Measurements from ENCODE around the gene CELF2. TPM values are rescaled to one million over a fixed set of nuclear protein-coding genes. Genes with fewer than 3 reads are reported as not detected.
A peak's percentile ranks its signal among the peaks of the same experiment; 100 is the strongest.

The CELF2 gene
- total RNA-seq, 1 donor from 2014 or later: 134 TPM

- Mint-ChIP-seq H3K4me3 (ENCODE audit: low read depth) (peak overlapping the region; percentile 98), H3K27ac (peak overlapping the region; percentile 98), H3K27me3 (ENCODE audit: low read depth) (no peaks in the 10 kb centered on the region), H3K9me3 (no peaks in the 10 kb centered on the region), H3K36me3 (ENCODE audit: low read depth) (peaks cover 16% of the 10 kb centered on the region), H3K4me1 (ENCODE audit: low read depth) (peaks cover 37% of the 10 kb centered on the region)
- DNase-seq (ENCODE audit: low spot score): peak; percentile 62
- intact Hi-C loops (cut with micrococcal nuclease): loop anchor here (1.0 to 5.0 kb wide), 4 partner anchors 13 to 148 kb away; partner anchors contain the start of gene CELF2
Observed at GRCh38 chr10:11164803-11165590, 147.3 kb downstream of the CELF2 start.

GRCh38 chr10:11165591-11166543 lies 148.2 kb downstream of the CELF2 start:
- Mint-ChIP-seq H3K9me3 (no peaks in the 10 kb centered on the region), H3K36me3 (ENCODE audit: low read depth) (peaks cover 16% of the 10 kb centered on the region), H3K27ac (peak overlapping the region; percentile 98), H3K4me1 (ENCODE audit: low read depth) (peaks cover 37% of the 10 kb centered on the region), H3K27me3 (ENCODE audit: low read depth) (no peaks in the 10 kb centered on the region), H3K4me3 (ENCODE audit: low read depth) (peak overlapping the region; percentile 98)
- DNase-seq (ENCODE audit: low spot score): peak; percentile 73
- intact Hi-C loops (cut with micrococcal nuclease): loop anchor here (1.0 to 5.0 kb wide), 3 partner anchors 19 to 149 kb away; partner anchors contain the start of gene CELF2

GRCh38 chr10:11166550-11166949 lies 148.9 kb downstream of the CELF2 start:
- Mint-ChIP-seq H3K4me3 (ENCODE audit: low read depth) (no peak overlapping the region), H3K36me3 (ENCODE audit: low read depth) (peaks cover 13% of the 10 kb centered on the region), H3K27me3 (ENCODE audit: low read depth) (no peaks in the 10 kb centered on the region), H3K27ac (no peak overlapping the region), H3K4me1 (ENCODE audit: low read depth) (peaks cover 33% of the 10 kb centered on the region), H3K9me3 (no peaks in the 10 kb centered on the region)
- DNase-seq (ENCODE audit: low spot score): no peak
- intact Hi-C loops (cut with micrococcal nuclease): loop anchor here (1.0 to 5.0 kb wide), 2 partner anchors 69 to 149 kb away; partner anchors contain the start of gene CELF2

GRCh38 chr10:11167233-11167966 lies 149.7 kb downstream of the CELF2 start:
- no peak for DNase-seq (ENCODE audit: low spot score)
- intact Hi-C loops (cut with micrococcal nuclease): loop anchor here (5.0 kb wide), 1 partner anchor 150 kb away; the partner anchor contains the start of gene CELF2
- Mint-ChIP-seq H3K4me1 (ENCODE audit: low read depth) (peaks cover 25% of the 10 kb centered on the region), H3K27ac (no peak overlapping the region), H3K27me3 (ENCODE audit: low read depth) (no peaks in the 10 kb centered on the region), H3K9me3 (no peaks in the 10 kb centered on the region), H3K4me3 (ENCODE audit: low read depth) (no peak overlapping the region), H3K36me3 (ENCODE audit: low read depth) (peaks cover 13% of the 10 kb centered on the region)

- H3K27ac Mint-ChIP-seq: no peak overlapping the region
- intact Hi-C loops (cut with micrococcal nuclease): loop anchor here (1.0 to 5.0 kb wide), 2 partner anchors 10 to 151 kb away; partner anchors contain the start of gene CELF2
- H3K9me3 Mint-ChIP-seq: no peaks in the 10 kb centered on the region
- no peak for DNase-seq (ENCODE audit: low spot score)
- peaks cover 26% of the 10 kb centered on the region for H3K4me1 Mint-ChIP-seq (ENCODE audit: low read depth)
- H3K27me3 Mint-ChIP-seq (ENCODE audit: low read depth): no peaks in the 10 kb centered on the region
- no peak overlapping the region for H3K4me3 Mint-ChIP-seq (ENCODE audit: low read depth)
- H3K36me3 Mint-ChIP-seq (ENCODE audit: low read depth): peaks cover 13% of the 10 kb centered on the region
Observed at GRCh38 chr10:11168423-11169090, 150.9 kb downstream of the CELF2 start.

GRCh38 chr10:11169976-11170375 lies 152.3 kb downstream of the CELF2 start:
- intact Hi-C loops (cut with micrococcal nuclease): loop anchor here (2.0 to 5.0 kb wide), 2 partner anchors 65 to 153 kb away; partner anchors contain the start of gene CELF2
- H3K36me3 Mint-ChIP-seq (ENCODE audit: low read depth): peaks cover 13% of the 10 kb centered on the region
- H3K4me3 Mint-ChIP-seq (ENCODE audit: low read depth): no peak overlapping the region
- DNase-seq (ENCODE audit: low spot score): no peak
- H3K27me3 Mint-ChIP-seq (ENCODE audit: low read depth): no peaks in the 10 kb centered on the region
- H3K9me3 Mint-ChIP-seq: no peaks in the 10 kb centered on the region
- no peak overlapping the region for H3K27ac Mint-ChIP-seq
- H3K4me1 Mint-ChIP-seq (ENCODE audit: low read depth): peaks cover 34% of the 10 kb centered on the region

- Mint-ChIP-seq H3K4me3 (ENCODE audit: low read depth) (no peak overlapping the region), H3K9me3 (no peaks in the 10 kb centered on the region), H3K36me3 (ENCODE audit: low read depth) (peaks cover 13% of the 10 kb centered on the region), H3K27ac (no peak overlapping the region), H3K27me3 (ENCODE audit: low read depth) (no peaks in the 10 kb centered on the region), H3K4me1 (ENCODE audit: low read depth) (peaks cover 39% of the 10 kb centered on the region)
- no peak for DNase-seq (ENCODE audit: low spot score)
- intact Hi-C loops (cut with micrococcal nuclease): loop anchor here (2.0 kb wide), 1 partner anchor 64 kb away; no protein-coding TSS in a partner anchor
Observed at GRCh38 chr10:11170574-11170973, 152.9 kb downstream of the CELF2 start.

GRCh38 chr10:11170993-11171851 lies 153.6 kb downstream of the CELF2 start:
- H3K4me3 Mint-ChIP-seq (ENCODE audit: low read depth): no peak overlapping the region
- H3K27ac Mint-ChIP-seq: no peak overlapping the region
- intact Hi-C loops (cut with micrococcal nuclease): loop anchor here (2.0 kb wide), 1 partner anchor 64 kb away; no protein-coding TSS in a partner anchor
- H3K4me1 Mint-ChIP-seq (ENCODE audit: low read depth): peaks cover 46% of the 10 kb centered on the region
- no peaks in the 10 kb centered on the region for H3K9me3 Mint-ChIP-seq
- no peaks in the 10 kb centered on the region for H3K27me3 Mint-ChIP-seq (ENCODE audit: low read depth)
- H3K36me3 Mint-ChIP-seq (ENCODE audit: low read depth): peaks cover 8% of the 10 kb centered on the region
- DNase-seq (ENCODE audit: low spot score): no peak

GRCh38 chr10:11173042-11173441 lies 155.4 kb downstream of the CELF2 start:
- Mint-ChIP-seq H3K4me3 (ENCODE audit: low read depth) (peak overlapping the region; percentile 89), H3K36me3 (ENCODE audit: low read depth) (peaks cover 15% of the 10 kb centered on the region), H3K4me1 (ENCODE audit: low read depth) (peaks cover 58% of the 10 kb centered on the region), H3K9me3 (no peaks in the 10 kb centered on the region), H3K27ac (no peak overlapping the region), H3K27me3 (ENCODE audit: low read depth) (no peaks in the 10 kb centered on the region)
- DNase-seq (ENCODE audit: low spot score): no peak
- intact Hi-C loops (cut with micrococcal nuclease): no loop called here

GRCh38 chr10:11175823-11176243 lies 158.2 kb downstream of the CELF2 start:
- Mint-ChIP-seq H3K4me3 (ENCODE audit: low read depth) (peak overlapping the region; percentile 89), H3K27ac (no peak overlapping the region), H3K36me3 (ENCODE audit: low read depth) (peaks cover 42% of the 10 kb centered on the region), H3K27me3 (ENCODE audit: low read depth) (no peaks in the 10 kb centered on the region), H3K4me1 (ENCODE audit: low read depth) (peaks cover 81% of the 10 kb centered on the region), H3K9me3 (no peaks in the 10 kb centered on the region)
- intact Hi-C loops (cut with micrococcal nuclease): loop anchor here (1.0 kb wide), 2 partner anchors 33 to 94 kb away; no protein-coding TSS in a partner anchor
- DNase-seq (ENCODE audit: low spot score): no peak

- Mint-ChIP-seq H3K27me3 (ENCODE audit: low read depth) (no peaks in the 10 kb centered on the region), H3K36me3 (ENCODE audit: low read depth) (peaks cover 51% of the 10 kb centered on the region), H3K4me1 (ENCODE audit: low read depth) (peaks cover 90% of the 10 kb centered on the region), H3K4me3 (ENCODE audit: low read depth) (peak overlapping the region; percentile 89), H3K9me3 (no peaks in the 10 kb centered on the region), H3K27ac (no peak overlapping the region)
- DNase-seq (ENCODE audit: low spot score): peak; percentile 44
- intact Hi-C loops (cut with micrococcal nuclease): loop anchor here (1.0 kb wide), 2 partner anchors 33 to 94 kb away; no protein-coding TSS in a partner anchor
Observed at GRCh38 chr10:11176746-11177145, 159.1 kb downstream of the CELF2 start.
